ENCODE measurements around the gene SLF2.

GRCh38 chr10:100897976-100898375, 14.8 kb upstream of the SLF2 start:
- TF ChIP-seq MAX (IDR thresholded peaks at IDR 0.05) (no peak), FOXM1 (IDR thresholded peaks at IDR 0.05; ENCODE audit: borderline replicate concordance, low read depth) (no peak), EP300 (IDR thresholded peaks at IDR 0.05; ENCODE audit: borderline replicate concordance) (no peak), YY1 (IDR thresholded peaks at IDR 0.05; ENCODE audit: low read depth) (no peak), CEBPB (IDR thresholded peaks at IDR 0.05) (no peak), RAD21 (IDR thresholded peaks at IDR 0.05; ENCODE audit: low read depth) (no peak), USF1 (IDR thresholded peaks at IDR 0.05) (no peak), TCF12 (IDR thresholded peaks at IDR 0.05; ENCODE audit: low read depth) (no peak), CREB1 (IDR thresholded peaks at IDR 0.05; ENCODE audit: low read depth) (no peak), NFIC (IDR thresholded peaks at IDR 0.05) (no peak), EGR1 (IDR thresholded peaks at IDR 0.05) (no peak), TEAD4 (IDR thresholded peaks at IDR 0.05) (no peak)
- TF ChIP-seq, protein P1, sequence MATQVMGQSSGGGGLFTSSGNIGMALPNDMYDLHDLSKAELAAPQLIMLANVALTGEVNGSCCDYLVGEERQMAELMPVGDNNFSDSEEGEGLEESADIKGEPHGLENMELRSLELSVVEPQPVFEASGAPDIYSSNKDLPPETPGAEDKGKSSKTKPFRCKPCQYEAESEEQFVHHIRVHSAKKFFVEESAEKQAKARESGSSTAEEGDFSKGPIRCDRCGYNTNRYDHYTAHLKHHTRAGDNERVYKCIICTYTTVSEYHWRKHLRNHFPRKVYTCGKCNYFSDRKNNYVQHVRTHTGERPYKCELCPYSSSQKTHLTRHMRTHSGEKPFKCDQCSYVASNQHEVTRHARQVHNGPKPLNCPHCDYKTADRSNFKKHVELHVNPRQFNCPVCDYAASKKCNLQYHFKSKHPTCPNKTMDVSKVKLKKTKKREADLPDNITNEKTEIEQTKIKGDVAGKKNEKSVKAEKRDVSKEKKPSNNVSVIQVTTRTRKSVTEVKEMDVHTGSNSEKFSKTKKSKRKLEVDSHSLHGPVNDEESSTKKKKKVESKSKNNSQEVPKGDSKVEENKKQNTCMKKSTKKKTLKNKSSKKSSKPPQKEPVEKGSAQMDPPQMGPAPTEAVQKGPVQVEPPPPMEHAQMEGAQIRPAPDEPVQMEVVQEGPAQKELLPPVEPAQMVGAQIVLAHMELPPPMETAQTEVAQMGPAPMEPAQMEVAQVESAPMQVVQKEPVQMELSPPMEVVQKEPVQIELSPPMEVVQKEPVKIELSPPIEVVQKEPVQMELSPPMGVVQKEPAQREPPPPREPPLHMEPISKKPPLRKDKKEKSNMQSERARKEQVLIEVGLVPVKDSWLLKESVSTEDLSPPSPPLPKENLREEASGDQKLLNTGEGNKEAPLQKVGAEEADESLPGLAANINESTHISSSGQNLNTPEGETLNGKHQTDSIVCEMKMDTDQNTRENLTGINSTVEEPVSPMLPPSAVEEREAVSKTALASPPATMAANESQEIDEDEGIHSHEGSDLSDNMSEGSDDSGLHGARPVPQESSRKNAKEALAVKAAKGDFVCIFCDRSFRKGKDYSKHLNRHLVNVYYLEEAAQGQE (IDR thresholded peaks at IDR 0.05; ENCODE audit: low read depth) = no peak
